ENCODE measurements around the gene RALGAPB.

DNA sequence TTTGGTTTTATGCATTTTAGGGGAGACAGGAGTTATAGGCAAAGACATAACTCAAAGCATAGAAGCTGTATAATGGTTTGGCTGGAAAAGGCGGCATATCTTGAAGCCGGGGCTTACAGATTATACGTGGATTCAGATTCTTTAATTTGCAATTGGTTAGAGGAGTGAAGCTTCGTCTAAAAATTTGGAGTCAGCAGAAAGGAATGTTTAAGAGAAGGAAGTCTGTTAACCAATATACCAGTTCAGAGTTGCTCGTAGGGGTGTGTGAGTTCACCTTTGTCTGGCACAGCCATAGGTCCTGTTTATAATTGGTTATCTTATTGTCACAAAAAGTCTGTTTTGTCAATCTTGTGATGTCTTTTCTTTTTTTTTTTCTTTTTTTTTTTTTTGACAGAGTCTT, 137.9 kb downstream of the RALGAPB start:
- TF ChIP-seq, protein P1, sequence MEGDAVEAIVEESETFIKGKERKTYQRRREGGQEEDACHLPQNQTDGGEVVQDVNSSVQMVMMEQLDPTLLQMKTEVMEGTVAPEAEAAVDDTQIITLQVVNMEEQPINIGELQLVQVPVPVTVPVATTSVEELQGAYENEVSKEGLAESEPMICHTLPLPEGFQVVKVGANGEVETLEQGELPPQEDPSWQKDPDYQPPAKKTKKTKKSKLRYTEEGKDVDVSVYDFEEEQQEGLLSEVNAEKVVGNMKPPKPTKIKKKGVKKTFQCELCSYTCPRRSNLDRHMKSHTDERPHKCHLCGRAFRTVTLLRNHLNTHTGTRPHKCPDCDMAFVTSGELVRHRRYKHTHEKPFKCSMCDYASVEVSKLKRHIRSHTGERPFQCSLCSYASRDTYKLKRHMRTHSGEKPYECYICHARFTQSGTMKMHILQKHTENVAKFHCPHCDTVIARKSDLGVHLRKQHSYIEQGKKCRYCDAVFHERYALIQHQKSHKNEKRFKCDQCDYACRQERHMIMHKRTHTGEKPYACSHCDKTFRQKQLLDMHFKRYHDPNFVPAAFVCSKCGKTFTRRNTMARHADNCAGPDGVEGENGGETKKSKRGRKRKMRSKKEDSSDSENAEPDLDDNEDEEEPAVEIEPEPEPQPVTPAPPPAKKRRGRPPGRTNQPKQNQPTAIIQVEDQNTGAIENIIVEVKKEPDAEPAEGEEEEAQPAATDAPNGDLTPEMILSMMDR (IDR thresholded peaks at IDR 0.05): no peak
- no peak for TF ChIP-seq POLR2A (IDR thresholded peaks at IDR 0.05)

All from body of pancreas (tissue), 4 donors.